Heart right ventricle (tissue), 16 donors: ENCODE data around the gene TMEM97. TPM values are rescaled to one million over a fixed set of nuclear protein-coding genes. Genes with fewer than 3 reads are reported as not detected.
"Not testable (repeated sequence)": the region's sequence is repeated elsewhere in the genome, so short reads cannot be mapped to it uniquely, and the experiment has no call there.

Source experiments
- ATAC-seq, 8 donors: fragments of 200-7000 bp; cut with Tn5 transposase; one replicate each; pipeline ENCODE4 v1.9.1; 2020; ENCODE audit warnings: mild to moderate bottlenecking in 8 of 8, moderate library complexity in 8 of 8, moderate number of reproducible peaks in 1 of 8
- DNase-seq, 2 donors: peaks; one replicate each; pipeline ENCODE4 v3.0.0-alpha.2; 2020
- H3K27ac ChIP-seq, 10 donors: fragments of 200-600 bp; sonication (generic) in 2 of 10; one replicate each; pipeline versions ENCODE4 v1.5.0 to v1.8.0; 2020 to 2022; ENCODE audit warnings: mild to moderate bottlenecking in 3 of 10
- H3K27me3 ChIP-seq, 7 donors: fragments of 200-600 bp; one replicate each; pipeline ENCODE4 v1.8.0; 2021 to 2022; ENCODE audit warnings: mild to moderate bottlenecking in 2 of 7
- H3K36me3 ChIP-seq, 9 donors: fragments of 200-600 bp; sonication (generic) in 1 of 9; one replicate each; pipeline versions ENCODE4 v1.5.0 to v1.8.0; 2020 to 2022; ENCODE audit warnings: mild to moderate bottlenecking in 2 of 9
- H3K4me1 ChIP-seq, 9 donors: fragments of 200-600 bp; sonication (generic) in 1 of 9; one replicate each; pipeline versions ENCODE4 v1.5.0 to v1.8.0; 2020 to 2022; ENCODE audit warnings: mild to moderate bottlenecking in 4 of 9
- H3K4me3 ChIP-seq, 10 donors: fragments of 200-600 bp; sonication (generic) in 2 of 10; one replicate each; pipeline versions ENCODE4 v1.5.0 to v1.8.0; 2020 to 2022; ENCODE audit warnings: mild to moderate bottlenecking in 7 of 10, moderate library complexity in 2 of 10
- H3K9me3 ChIP-seq, 11 donors: fragments of 200-600 bp in 10 of 11; sonication (generic) in 2 of 11; one replicate each; pipeline versions ENCODE4 v1.5.0 to v1.8.0; 2013 to 2022; ENCODE audit warnings: mild to moderate bottlenecking in 2 of 11, control low read depth in 1 of 11, moderate library complexity in 1 of 11
- CTCF ChIP-seq, 9 donors: fragments of 200-600 bp; sonication (generic) in 2 of 9; IDR thresholded peaks; one replicate each; pipeline versions ENCODE4 v1.5.0 to v1.8.0; 2021 to 2022; ENCODE audit warnings: antibody characterized with exemption in 9 of 9, mild to moderate bottlenecking in 5 of 9, moderate library complexity in 1 of 9
- WGBS, 2 donors: extraction: QIAGEN DNeasy Blood & Tissue Kit; methylation state at CpG; one replicate each; pipeline ENCODE4 v1.1.7; 2013; ENCODE audit warnings: inconsistent platforms in 1 of 2; 5-methylcytosine and 5-hydroxymethylcytosine counted together
- intact Hi-C, 10 donors: fragments of 100-400 bp; cut with DNase I; formaldehyde crosslinking; loops; one replicate each; pipeline versions ENCODE4 v1.11.1 to v1.14.2; 2022
- polyA plus RNA-seq, 2 donors: library from polyadenylated mRNA; stranded (reverse); fragments of 200-250 nt; gene quantifications; one replicate each; pipeline ENCODE4 v1.2.3, GENCODE V29; 2013
- total RNA-seq, 10 donors: library from RNA; stranded (reverse); fragmentation: NEBNext Ultra II Directional in 3 of 10; extraction: Animal tissue kit (Norgen Biotek cat#: 25700) in 3 of 10; gene quantifications; one replicate each; pipeline versions ENCODE4 v1.2.1 to v1.2.4, GENCODE V29; 2021 to 2023
- donor health status: Arrhythmogenic right ventricular cardiomyopathy.
- donor health status: ischemic (EF 13 %, LVEDD 7.1; RV severe dilation, severe dysfunction).
- donor health status: healthy with polysubstance abuse.
- donor health status: DM: no; HTN: yes; CAD: no.
- donor health status: DM: no; HTN: no; CAD: no.
- donor health status: ischemic (EF 25% LVEDD 6.9; RV normal size, moderate dysfunction).
- donor health status: ischemic (EF 25% LVEDD 5.7; RV mildly dilated, moderate dysfunction).
- donor health status: healthy.
- donor health status: DM: yes; HTN: yes; CAD: no.
- donor health status: Ischemic cardiomyopathy.
- donor health status: ischemic (EF 35%, LVEDD 5.7; RV mildly dilated, moderate dysfunction).
- donor health status: nonischemic (EF 11% LVEDD 7.7; RV severe dilation, severe dysfunction).
- donor health status: DM: yes; HTN: yes; CAD: no.
- donor health status: PGD.
- donor health status: ischemic (EF 29% LVEDD 5.4; RV normal size, mild dysfunction).
- donor health status: nonischemic (EF 23%, LVEDD 6.1; RV moderate dilation, normal function).

Gene TMEM97
- total and polyA plus RNA-seq, 12 donors: 1.6 to 5.2 (median 3.2) TPM

DNA sequence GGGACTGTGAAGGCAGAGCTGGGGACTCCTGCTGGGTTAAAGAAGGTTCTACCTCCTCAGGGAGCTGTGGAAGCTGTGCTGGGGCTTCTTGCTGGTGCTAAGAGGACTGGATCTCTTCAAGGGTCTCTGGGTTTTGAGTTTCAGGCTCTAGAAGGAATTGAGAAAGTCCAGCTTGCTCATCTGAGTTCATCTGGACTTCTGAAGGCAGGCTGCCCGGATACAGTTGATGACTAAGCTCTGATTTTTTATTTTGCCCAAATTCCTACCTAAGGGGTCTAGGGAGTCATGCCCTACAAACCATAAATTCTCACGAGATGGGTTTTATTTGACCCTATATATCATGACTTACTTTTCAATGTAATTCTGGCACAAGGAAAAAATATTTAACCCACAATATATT lies 46.8 kb upstream of the TMEM97 start:
- Histone ChIP-seq H3K27ac (no peak overlapping the region), H3K27me3 (peaks cover 0 to 32% (median 0%) of the 10 kb centered on the region in 7 donors), H3K9me3 (no peaks in the 10 kb centered on the region), H3K4me1 (no peaks in the 10 kb centered on the region), H3K36me3 (no peaks in the 10 kb centered on the region), H3K4me3 (no peak overlapping the region)
- DNase-seq (no peak), ATAC-seq (no peak)
- intact Hi-C loops: no loop called here
- no peak for TF ChIP-seq CTCF (IDR thresholded peaks at IDR 0.05)
- 65 to 78% methylated on average over 2 of the region's 2 CpGs for WGBS, 2 donors

DNA sequence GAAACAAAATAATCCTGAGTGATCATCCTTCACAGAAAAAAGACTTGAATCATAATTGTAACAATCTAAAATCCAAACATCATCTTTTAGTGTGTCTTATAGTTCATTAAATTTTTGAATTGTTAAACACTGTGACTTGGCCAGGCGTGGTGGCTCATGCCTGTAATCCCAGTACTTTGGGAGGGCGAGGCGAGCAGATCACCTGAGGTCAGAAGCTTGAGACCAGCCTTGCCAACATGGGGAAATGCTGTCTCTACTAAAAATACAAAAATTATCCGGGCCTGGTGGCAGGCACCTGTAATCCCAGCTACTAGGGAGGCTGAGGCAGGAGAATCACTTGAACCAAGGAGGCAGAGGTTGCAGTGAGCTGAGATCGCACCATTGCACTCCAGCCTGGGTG lies 45.7 kb upstream of the TMEM97 start:
- H3K9me3 ChIP-seq, ATAC-seq, H3K36me3 ChIP-seq, intact Hi-C loops, H3K27ac ChIP-seq, DNase-seq, H3K4me1 ChIP-seq, H3K4me3 ChIP-seq: not testable (repeated sequence)
- WGBS, 2 donors: 69 to 81% methylated on average over 5 of the region's 5 CpGs
- peaks cover 0 to 34% (median 0%) of the 10 kb centered on the region in 7 donors for H3K27me3 ChIP-seq

GRCh38 chr17:28274591-28275265 lies 44.3 kb upstream of the TMEM97 start:
- intact Hi-C loops: no loop called here
- 70 to 73% methylated on average over 9 of the region's 9 CpGs for WGBS, 2 donors
- ATAC-seq: no peak

GRCh38 chr17:28276011-28276410 lies 43.0 kb upstream of the TMEM97 start:
- H3K27ac ChIP-seq: no peak overlapping the region
- intact Hi-C loops: no loop called here
- no peak overlapping the region for H3K4me3 ChIP-seq
- ATAC-seq (no peak), DNase-seq (no peak)
- peaks cover 0 to 5% (median 0%) of the 10 kb centered on the region in 11 donors for H3K9me3 ChIP-seq
- H3K4me1 ChIP-seq: peaks cover 0 to 6% (median 0%) of the 10 kb centered on the region in 9 donors
- peaks cover 0 to 53% (median 0%) of the 10 kb centered on the region in 7 donors for H3K27me3 ChIP-seq
- WGBS, 2 donors: 93% methylated on average over 6 of the region's 6 CpGs
- no peak for TF ChIP-seq CTCF (IDR thresholded peaks at IDR 0.05)
- H3K36me3 ChIP-seq: no peaks in the 10 kb centered on the region

More at GRCh38 chr17:28274591-28275265, 44.3 kb upstream of the TMEM97 start:
- no peaks in the 10 kb centered on the region for H3K36me3 ChIP-seq
- no peak overlapping the region for H3K4me3 ChIP-seq
- no peak for TF ChIP-seq CTCF (IDR thresholded peaks at IDR 0.05)
- no peak overlapping the region for H3K27ac ChIP-seq
- DNase-seq: no peak
- H3K4me1 ChIP-seq: peaks cover 0 to 6% (median 0%) of the 10 kb centered on the region in 9 donors
- peaks cover 0 to 5% (median 0%) of the 10 kb centered on the region in 11 donors for H3K9me3 ChIP-seq
- peaks cover 0 to 40% (median 0%) of the 10 kb centered on the region in 7 donors for H3K27me3 ChIP-seq

- Histone ChIP-seq H3K27ac (no peak overlapping the region), H3K36me3 (no peaks in the 10 kb centered on the region), H3K9me3 (peaks cover 0 to 5% (median 0%) of the 10 kb centered on the region in 11 donors), H3K4me1 (peaks cover 0 to 6% (median 0%) of the 10 kb centered on the region in 9 donors), H3K4me3 (no peak overlapping the region), H3K27me3 (peaks cover 0 to 36% (median 0%) of the 10 kb centered on the region in 7 donors)
- ATAC-seq (no peak), DNase-seq (no peak)
- 58 to 68% methylated on average over 6 of the region's 6 CpGs for WGBS, 2 donors
- no peak for TF ChIP-seq CTCF (IDR thresholded peaks at IDR 0.05)
- intact Hi-C loops: no loop called here
These were observed 39.6 kb upstream of the TMEM97 start for GRCh38 chr17:28279411-28279810.
